ENCODE results near the gene MNT. TPM values are rescaled to one million over a fixed set of nuclear protein-coding genes. Genes with fewer than 3 reads are reported as not detected.

The MNT gene
- total RNA-seq, 1 experiment from 2014 or later: 38.9 TPM

GRCh38 chr17:2403044-2403443 is 2.2 kb upstream of the MNT start:
- peak overlapping the region; percentile 71 to 81 for H3K4me3 Mint-ChIP-seq
- no peak for DNase-seq

More at GRCh38 chr17:2403044-2403443, 2.2 kb upstream of the MNT start:
- Histone ChIP-seq H2BK12ac (ENCODE audit: insufficient read length, low read depth, low read length) (no peak overlapping the region), H3K4me1 (ENCODE audit: insufficient read depth, low read length) (peaks cover 4% of the 10 kb centered on the region; the same call in 1 of the 2 replicates), H3K4ac (ENCODE audit: low read depth, low read length) (no peak overlapping the region), H2BK120ac (ENCODE audit: low read depth, low read length, poor library complexity, severe bottlenecking) (no peak overlapping the region), H4K91ac (ENCODE audit: insufficient read length, low read depth, low read length) (no peak overlapping the region), H3T11ph (ENCODE audit: low read length) (no peak overlapping the region), H3K23me2 (ENCODE audit: insufficient read length, low read depth, low read length, poor library complexity, severe bottlenecking) (peaks cover 22% of the 10 kb centered on the region), H2AK5ac (ENCODE audit: insufficient read length, low read length) (no peak overlapping the region), H3K4me2 (ENCODE audit: insufficient read depth, insufficient read length, low read length) (no peak overlapping the region), H3K56ac (ENCODE audit: insufficient read length, low read depth, low read length) (no peak overlapping the region), H3K27me3 (ENCODE audit: insufficient read depth, low read length) (no peaks in the 10 kb centered on the region), H3K9ac (ENCODE audit: extremely low read depth, insufficient read length, low read length) (no peak overlapping the region), H3K14ac (ENCODE audit: insufficient read depth, low read length) (no peak overlapping the region), H2BK15ac (ENCODE audit: low read depth, low read length) (no peak overlapping the region), H3K18ac (ENCODE audit: insufficient read length, low read depth, low read length) (no peak overlapping the region), H2BK5ac (ENCODE audit: insufficient read length, low read length) (no peak overlapping the region), H4K8ac (replicated peaks; ENCODE audit: insufficient read length, low read depth, low read length) (no peak overlapping the region), H3K9me3 (ENCODE audit: control insufficient read depth, low read depth, low read length) (no peaks in the 10 kb centered on the region), H3K27ac (ENCODE audit: insufficient read length, low read depth, low read length) (no peak overlapping the region), H4K20me1 (ENCODE audit: control insufficient read depth, insufficient read depth, insufficient read length) (no peaks in the 10 kb centered on the region), H4K5ac (ENCODE audit: insufficient read length, low read depth, low read length) (no peak overlapping the region), H2BK20ac (ENCODE audit: low read depth, low read length, poor library complexity, severe bottlenecking) (no peak overlapping the region), H2AFZ (ENCODE audit: low read length) (no peak overlapping the region), H3K79me2 (ENCODE audit: insufficient read depth, low read length) (peaks cover 2% of the 10 kb centered on the region; the same call in 1 of the 2 replicates), H3K23ac (ENCODE audit: insufficient read length, low read depth, low read length) (no peak overlapping the region), H3K79me1 (ENCODE audit: insufficient read depth, low read depth, low read length, poor library complexity, severe bottlenecking) (no peaks in the 10 kb centered on the region)
- Mint-ChIP-seq H3K36me3 (ENCODE audit: insufficient read depth in 1 of 3, low read depth in 3 of 3) (peaks cover 0 to 5% (median 0%) of the 10 kb centered on the region in 3 experiments; a peak in 1 of 7 replicates), H3K4me1 (peaks cover 14 to 19% of the 10 kb centered on the region in 2 experiments), H3K9me3 (no peaks in the 10 kb centered on the region; a peak in 1 of 5 replicates), H3K27ac (no peak overlapping the region), H3K27me3 (ENCODE audit: low read depth) (peaks cover 5% of the 10 kb centered on the region)
- no CpG with 5 or more reads among the region's 4 CpGs for WGBS (ENCODE audit: extremely low coverage, insufficient read length, low lambda C conversion rate)
- TF ChIP-seq CTCF (conservative IDR thresholded peaks at IDR 0.05): no peak

Measured in H9 (cell line).